HG02973 (cell line): ENCODE results near the gene MAPK8IP1.
"Not testable (repeated sequence)": the region's sequence is repeated elsewhere in the genome, so short reads cannot be mapped to it uniquely, and the experiment has no call there.

Experiments
- ATAC-seq: cut with Tn5 transposase; IDR thresholded peaks from one replicate; pipeline ENCODE4 v1.9.1; 2021; ENCODE audit warnings: moderate library complexity; ENCODE audit not compliant: unreplicated experiment

MAPK8IP1 gene

GRCh38 chr11:45885274-45885920 is at the start of gene MAPK8IP1:
TSS of gene MAPK8IP1 (plus strand) at chr11:45885651. CDS start at chr11:45885821, 170 bp downstream.
- ATAC-seq, result peak; percentile 54

GRCh38 chr11:45839204-45839603 is 46.2 kb upstream of the MAPK8IP1 start:
- no peak for ATAC-seq

DNA sequence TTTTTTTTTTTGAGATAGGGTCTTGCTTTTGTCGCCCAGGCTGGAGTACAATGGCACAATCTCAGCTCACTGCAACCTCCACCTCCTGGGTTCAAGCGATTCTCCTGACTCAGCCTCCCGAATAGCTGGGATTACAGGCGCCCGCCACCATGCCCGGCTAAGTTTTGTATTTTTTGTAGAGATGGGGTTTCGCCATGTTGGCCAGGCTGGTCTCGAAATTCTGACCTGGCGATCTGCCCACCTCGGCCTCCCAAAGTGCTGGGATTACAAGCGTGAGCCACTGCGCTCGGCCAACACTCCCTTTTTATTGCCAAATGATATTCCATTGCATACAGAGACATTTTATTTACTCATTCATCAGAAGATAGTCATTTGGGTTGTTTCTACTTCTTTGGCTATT is 45.2 kb upstream of the MAPK8IP1 start:
- ATAC-seq, result not testable (repeated sequence)

DNA sequence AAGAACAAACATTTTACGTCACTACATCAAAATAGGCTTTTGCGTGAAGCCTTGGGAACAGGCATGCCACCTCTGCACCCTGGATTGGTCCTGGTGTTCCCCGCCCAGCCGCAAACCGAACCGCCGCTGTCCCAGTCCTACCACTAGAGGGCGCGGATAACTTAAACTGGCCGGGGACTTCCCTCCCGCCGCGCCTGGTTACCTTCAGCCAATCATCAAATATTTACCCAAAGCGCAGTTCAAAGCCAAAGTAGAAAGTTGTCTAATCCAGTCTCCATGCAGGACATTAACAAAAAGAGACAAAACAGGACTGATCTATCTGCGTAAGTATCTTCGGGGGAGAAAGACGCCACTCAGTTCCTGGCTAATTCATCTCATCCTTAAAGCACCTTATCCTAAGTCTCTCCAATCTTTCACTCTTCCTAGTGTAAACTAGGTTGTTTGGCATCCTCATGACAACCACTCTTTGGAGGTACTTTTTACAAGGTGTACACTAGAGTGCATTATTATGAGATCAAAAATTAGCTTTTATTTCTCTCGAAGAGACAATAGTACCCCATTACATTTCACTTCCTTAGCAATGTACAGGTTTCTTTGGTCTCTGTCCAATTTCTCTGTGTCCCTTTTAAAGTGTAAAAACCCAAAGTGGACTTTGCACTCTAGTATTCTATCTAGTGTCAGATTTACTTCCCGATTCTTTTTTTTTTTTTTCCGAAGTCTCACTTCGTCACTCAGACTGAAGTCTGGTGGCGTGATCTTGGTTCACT is 42.1 kb upstream of the MAPK8IP1 start:
- peak; percentile 21 for ATAC-seq

- ATAC-seq, result no peak
Measured at GRCh38 chr11:45844822-45845578, 40.5 kb upstream of the MAPK8IP1 start.

- ATAC-seq, result no peak
Measured at GRCh38 chr11:45846174-45846675, 39.2 kb upstream of the MAPK8IP1 start.

DNA sequence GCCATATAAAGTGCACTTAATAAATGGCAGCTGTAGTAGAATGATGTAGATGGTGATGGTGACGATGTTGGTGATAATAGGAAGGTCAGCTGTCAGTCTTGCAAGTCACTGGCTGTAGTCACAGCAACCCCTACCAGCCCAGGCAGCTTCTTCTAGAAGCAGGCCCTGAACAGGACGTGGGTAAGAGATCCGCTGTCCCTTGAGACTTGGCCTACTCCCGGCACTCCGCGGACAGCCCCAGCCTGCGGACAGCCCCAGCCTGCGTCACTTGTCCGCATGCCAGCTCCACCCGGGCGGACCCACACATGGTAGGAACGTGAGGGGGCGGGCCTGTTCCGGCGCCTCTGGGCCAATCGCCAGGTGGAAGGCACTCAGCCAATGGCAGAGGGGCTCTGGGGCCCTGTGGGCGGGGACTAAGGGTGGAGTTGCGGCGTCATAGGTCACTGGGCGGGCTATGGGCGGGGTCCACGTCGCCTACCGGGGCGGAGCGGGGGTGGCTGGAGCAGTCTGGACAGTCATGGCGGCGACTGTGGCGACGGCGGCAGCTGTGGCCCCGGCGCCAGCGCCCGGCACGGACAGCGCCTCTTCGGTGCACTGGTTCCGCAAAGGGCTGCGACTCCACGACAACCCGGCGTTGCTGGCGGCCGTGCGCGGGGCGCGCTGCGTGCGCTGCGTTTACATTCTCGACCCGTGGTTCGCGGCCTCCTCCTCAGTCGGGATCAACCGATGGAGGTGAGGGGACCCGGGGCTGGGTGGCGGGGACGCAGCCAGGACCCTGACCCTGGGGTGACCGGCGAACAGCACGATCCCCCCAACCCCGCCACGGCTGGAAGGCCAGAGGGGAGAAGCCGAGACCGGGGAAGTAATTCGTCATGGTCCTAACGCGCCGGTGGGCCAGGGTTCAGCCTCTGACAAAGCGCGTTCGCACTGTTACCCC is 38.2 kb upstream of the MAPK8IP1 start, which contains the start of gene CRY2:
Gene CRY2 (plus strand): TSS at position 502 of the 937 bp plus-strand sequence. CDS start 16 bp downstream, at position 518.
- peak; percentile 86 for ATAC-seq

DNA sequence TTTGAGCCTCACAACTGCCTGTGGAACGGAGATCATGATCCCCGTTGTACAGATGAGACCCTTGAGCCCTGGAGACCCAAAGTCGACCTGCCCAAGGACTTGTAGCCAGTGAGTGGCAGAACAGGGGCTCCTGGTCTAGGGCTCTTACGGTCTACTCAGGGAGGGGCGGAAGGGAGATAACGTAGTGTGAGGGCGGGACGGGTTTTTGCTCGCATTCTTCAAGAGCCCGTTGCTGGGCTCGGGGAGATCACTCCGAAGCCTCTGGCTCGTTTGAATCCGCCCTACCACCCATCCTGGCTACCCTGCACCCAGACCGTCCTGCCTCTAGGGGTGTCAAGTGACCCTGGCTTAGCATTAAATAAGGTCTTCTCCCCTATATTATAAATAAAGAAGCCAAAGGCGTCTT is 37.5 kb upstream of the MAPK8IP1 start:
- peak; percentile 16 for ATAC-seq

GRCh38 chr11:45848654-45849081 is 36.8 kb upstream of the MAPK8IP1 start:
- ATAC-seq, result no peak

DNA sequence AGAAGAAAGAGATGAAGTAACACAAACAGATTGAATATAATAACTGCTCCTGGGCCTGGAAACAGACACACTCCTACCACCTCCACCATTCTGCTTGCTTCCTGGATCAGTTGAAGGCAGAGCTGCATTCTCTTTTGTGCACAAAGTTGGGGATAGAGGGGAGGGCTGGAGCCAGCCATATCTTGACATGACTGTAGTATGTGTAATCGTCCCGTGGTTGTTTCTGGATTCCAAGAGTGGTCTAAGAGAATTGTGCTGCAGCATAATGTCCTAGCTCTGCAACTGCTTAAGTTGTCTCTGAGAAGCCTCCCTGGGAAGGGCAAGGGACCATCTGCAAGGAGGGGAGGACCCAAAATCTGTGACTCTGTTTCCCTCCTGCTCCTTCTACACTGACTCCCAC is 35.0 kb upstream of the MAPK8IP1 start:
- no peak for ATAC-seq

GRCh38 chr11:45851228-45851627 is 34.2 kb upstream of the MAPK8IP1 start:
- no peak for ATAC-seq

- ATAC-seq, result no peak
Measured at GRCh38 chr11:45852018-45852711, 33.3 kb upstream of the MAPK8IP1 start.

GRCh38 chr11:45852712-45853101 is 32.7 kb upstream of the MAPK8IP1 start:
- ATAC-seq, result no peak

- no peak for ATAC-seq
Measured at GRCh38 chr11:45853332-45854219, 31.9 kb upstream of the MAPK8IP1 start.

DNA sequence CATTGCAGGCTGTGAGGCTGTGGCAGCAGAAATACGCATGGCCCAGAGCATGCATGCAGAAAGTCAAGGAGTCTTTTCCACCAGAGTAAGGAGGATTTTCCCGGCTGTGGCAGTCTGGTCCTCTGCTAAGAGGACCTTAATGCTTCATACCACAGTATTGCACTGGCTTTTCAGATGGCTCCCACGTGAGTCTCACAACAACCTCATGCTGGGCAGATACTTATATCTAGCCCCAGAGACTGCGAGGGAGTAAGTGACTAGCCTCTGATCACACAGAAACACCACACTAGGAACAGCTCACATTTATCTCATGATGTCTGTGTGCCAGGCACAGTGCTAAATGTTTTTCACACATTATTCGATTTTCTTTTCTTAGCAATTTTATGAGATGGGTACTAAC is 30.1 kb upstream of the MAPK8IP1 start:
- no peak for ATAC-seq

DNA sequence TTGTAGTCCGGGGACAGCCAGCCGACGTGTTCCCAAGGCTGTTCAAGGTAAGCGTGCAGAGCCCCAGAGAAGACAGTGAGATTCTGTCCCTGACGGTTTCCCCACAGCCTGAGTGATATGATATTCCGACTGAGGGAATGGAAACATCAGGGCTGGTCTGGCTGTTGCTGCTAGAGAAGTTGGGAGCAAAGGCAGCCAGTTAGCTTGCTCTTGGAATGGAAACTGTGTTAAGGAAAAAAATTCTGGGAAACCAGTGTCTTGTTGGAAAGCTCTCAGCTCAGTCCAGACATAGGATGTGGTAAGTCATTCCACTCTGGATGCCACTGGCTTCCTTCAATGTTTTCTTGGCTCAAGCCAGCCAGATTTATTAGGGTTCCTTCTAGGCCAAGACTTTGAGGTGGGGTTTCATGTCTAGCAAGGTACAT is 29.4 kb upstream of the MAPK8IP1 start:
- ATAC-seq, result no peak

DNA sequence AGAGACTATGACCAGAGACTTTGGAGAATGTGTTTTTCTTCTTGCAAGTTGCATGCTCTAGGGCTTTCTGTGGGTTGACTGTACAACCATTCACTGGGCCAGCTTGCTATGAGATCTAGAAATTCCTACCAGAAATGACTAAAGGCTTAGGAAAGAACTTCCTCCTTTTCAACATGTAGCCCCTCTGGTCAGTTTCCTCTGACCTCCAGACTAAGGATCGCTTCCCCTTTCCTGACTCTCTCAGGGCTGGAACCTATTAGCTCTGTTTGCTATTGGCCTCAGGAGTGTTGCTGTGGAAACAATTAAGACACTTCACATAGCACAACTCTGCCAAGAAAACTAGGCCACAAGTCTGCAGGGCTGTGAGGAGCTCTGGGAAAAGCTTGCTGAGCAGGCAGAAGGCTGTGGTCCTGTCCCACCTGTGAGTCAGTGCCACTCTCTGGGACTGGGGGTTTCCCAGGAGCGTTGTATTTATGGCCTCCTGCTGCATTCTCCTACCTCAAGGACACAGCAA is 27.4 kb upstream of the MAPK8IP1 start:
- ATAC-seq, result no peak

GRCh38 chr11:45858751-45859398 is 26.6 kb upstream of the MAPK8IP1 start:
- no peak for ATAC-seq
